ENCODE results near the gene MYB.

GRCh38 chr6:135231469-135231844 is 50.3 kb downstream of the MYB start:
- TF ChIP-seq, protein P1, sequence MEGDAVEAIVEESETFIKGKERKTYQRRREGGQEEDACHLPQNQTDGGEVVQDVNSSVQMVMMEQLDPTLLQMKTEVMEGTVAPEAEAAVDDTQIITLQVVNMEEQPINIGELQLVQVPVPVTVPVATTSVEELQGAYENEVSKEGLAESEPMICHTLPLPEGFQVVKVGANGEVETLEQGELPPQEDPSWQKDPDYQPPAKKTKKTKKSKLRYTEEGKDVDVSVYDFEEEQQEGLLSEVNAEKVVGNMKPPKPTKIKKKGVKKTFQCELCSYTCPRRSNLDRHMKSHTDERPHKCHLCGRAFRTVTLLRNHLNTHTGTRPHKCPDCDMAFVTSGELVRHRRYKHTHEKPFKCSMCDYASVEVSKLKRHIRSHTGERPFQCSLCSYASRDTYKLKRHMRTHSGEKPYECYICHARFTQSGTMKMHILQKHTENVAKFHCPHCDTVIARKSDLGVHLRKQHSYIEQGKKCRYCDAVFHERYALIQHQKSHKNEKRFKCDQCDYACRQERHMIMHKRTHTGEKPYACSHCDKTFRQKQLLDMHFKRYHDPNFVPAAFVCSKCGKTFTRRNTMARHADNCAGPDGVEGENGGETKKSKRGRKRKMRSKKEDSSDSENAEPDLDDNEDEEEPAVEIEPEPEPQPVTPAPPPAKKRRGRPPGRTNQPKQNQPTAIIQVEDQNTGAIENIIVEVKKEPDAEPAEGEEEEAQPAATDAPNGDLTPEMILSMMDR (IDR thresholded peaks at IDR 0.05): no peak
- no peak for TF ChIP-seq POLR2A (IDR thresholded peaks at IDR 0.05)

All from esophagus squamous epithelium (tissue), 4 donors.